HepG2 (cell line): ENCODE measurements around the gene POLR2H. TPM values are rescaled to one million over a fixed set of nuclear protein-coding genes. Genes with fewer than 3 reads are reported as not detected.

Source experiments
- AGO2 ChIP-seq: fragments of 200-400 bp; formaldehyde crosslinking; optimal IDR thresholded peaks from 2 replicates; pipeline ENCODE3; 2017; ENCODE audit warnings: mild to moderate bottlenecking, low read depth, low read length, moderate library complexity
- ASH2L ChIP-seq: fragments of 300-600, 200-600 bp; sonication (generic); IDR thresholded peaks from 2 replicates; pipeline ENCODE4 v1.7.0; 2017; ENCODE audit warnings: low read depth, mild to moderate bottlenecking, moderate library complexity, mixed read lengths, low read length; ENCODE audit not compliant: insufficient read length
- ELF1 ChIP-seq: sonication (generic); formaldehyde crosslinking; IDR thresholded peaks from 2 replicates; pipeline ENCODE4 v1.4.0; 2020; ENCODE audit warnings: missing genetic modification reagents
- FOXJ3 ChIP-seq: sonication (generic); formaldehyde crosslinking; IDR thresholded peaks from 2 replicates; pipeline ENCODE4 v1.4.0; 2020; ENCODE audit warnings: missing genetic modification reagents, mild to moderate bottlenecking, borderline replicate concordance
- GATAD2A ChIP-seq: IDR thresholded peaks from 2 replicates; pipeline ENCODE4 v1.6.1; 2016
- HOXA5 ChIP-seq: sonication (generic); formaldehyde crosslinking; IDR thresholded peaks from 2 replicates; pipeline ENCODE4 v1.4.0; 2020; ENCODE audit warnings: missing genetic modification reagents
- KAT2B ChIP-seq: fragments of 150-350 bp; IDR thresholded peaks from 2 replicates; pipeline ENCODE4 v1.6.1; 2014; ENCODE audit warnings: low read depth, low read length, borderline replicate concordance
- KDM2A ChIP-seq: sonication (generic); formaldehyde crosslinking; IDR thresholded peaks from 2 replicates; pipeline ENCODE4 v1.4.0; 2020; ENCODE audit warnings: low read depth, missing genetic modification reagents, borderline replicate concordance
- MTF1 ChIP-seq: sonication (generic); formaldehyde crosslinking; IDR thresholded peaks from 2 replicates; pipeline ENCODE4 v1.5.0; 2020; ENCODE audit warnings: missing genetic modification reagents
- MXI1 ChIP-seq: IDR thresholded peaks from 3 replicates; pipeline ENCODE4 v1.6.1; 2012; ENCODE audit warnings: low read depth, low read length, inconsistent platforms, borderline replicate concordance
- NONO ChIP-seq, 2 experiments: fragments of 450-650 bp in 1 of 2; sonication (generic) in 1 of 2; formaldehyde crosslinking in 1 of 2; IDR thresholded peaks in 1 of 2; conservative IDR thresholded peaks in 1 of 2; 2 replicates each; pipeline versions ENCODE4 v1.6.1 to v1.8.0; 2017 to 2022; ENCODE audit warnings: mild to moderate bottlenecking in 1 of 2, missing genetic modification reagents in 1 of 2, moderate library complexity in 1 of 2
- NR2F1 ChIP-seq, 2 experiments: fragments of 450-650 bp in 1 of 2; formaldehyde crosslinking in 1 of 2; IDR thresholded peaks; 2 replicates each; pipeline versions ENCODE4 v1.5.0 to v1.6.1; 2016 to 2020; ENCODE audit warnings: mild to moderate bottlenecking in 1 of 2, missing compliant biosample characterization in 1 of 2, missing genetic modification reagents in 1 of 2, moderate library complexity in 1 of 2
- PHF20 ChIP-seq: sonication (generic); formaldehyde crosslinking; IDR thresholded peaks from 2 replicates; pipeline ENCODE4 v1.5.0; 2020; ENCODE audit warnings: mild to moderate bottlenecking, missing genetic modification reagents
- SP2 ChIP-seq: sonication (generic); formaldehyde crosslinking; IDR thresholded peaks from 2 replicates; pipeline ENCODE4 v1.5.1; 2020; ENCODE audit warnings: mild to moderate bottlenecking, missing genetic modification reagents
- SRF ChIP-seq: IDR thresholded peaks from 2 replicates; pipeline ENCODE4 v1.6.1; 2011; ENCODE audit warnings: mild to moderate bottlenecking, low read depth, low read length, moderate library complexity
- TBL1XR1 ChIP-seq: fragments of 150-350 bp; IDR thresholded peaks from 2 replicates; pipeline ENCODE4 v1.6.1; 2014; ENCODE audit warnings: borderline replicate concordance, low read length; ENCODE audit not compliant: partially characterized antibody
- TSC22D2 ChIP-seq: sonication (generic); formaldehyde crosslinking; IDR thresholded peaks from 2 replicates; pipeline ENCODE4 v1.5.1; 2020; ENCODE audit warnings: missing genetic modification reagents, mild to moderate bottlenecking, borderline replicate concordance
- ZBTB1 ChIP-seq: sonication (generic); formaldehyde crosslinking; IDR thresholded peaks from 2 replicates; pipeline ENCODE4 v1.4.0; 2020; ENCODE audit warnings: missing genetic modification reagents, borderline replicate concordance
- ZBTB7A ChIP-seq: sonication (generic); formaldehyde crosslinking; IDR thresholded peaks from 2 replicates; pipeline ENCODE4 v1.8.0; 2022; ENCODE audit warnings: mild to moderate bottlenecking, missing genetic modification reagents
- ZNF296 ChIP-seq: sonication (generic); formaldehyde crosslinking; conservative IDR thresholded peaks from 2 replicates; pipeline ENCODE4 v1.5.0; 2020; ENCODE audit warnings: mild to moderate bottlenecking, missing genetic modification reagents
- ZNF33A ChIP-seq: sonication (generic); formaldehyde crosslinking; IDR thresholded peaks from 2 replicates; pipeline ENCODE4 v1.5.1; 2020; ENCODE audit warnings: missing genetic modification reagents, mild to moderate bottlenecking, moderate library complexity, borderline replicate concordance
- ZNF563 ChIP-seq: sonication (generic); formaldehyde crosslinking; IDR thresholded peaks from 2 replicates; pipeline ENCODE4 v1.8.0; 2022; ENCODE audit warnings: mild to moderate bottlenecking, moderate library complexity, missing genetic modification reagents
- polyA plus RNA-seq, 8 experiments: library from polyadenylated mRNA; depleted of rRNA in 3 of 8; stranded (reverse) in 7 of 8; unstranded in 1 of 8; fragments of >200 nt; fragmentation: Illumina TruSeq in 4 of 8; extraction: Trizol in 4 of 8; gene quantifications; 2 replicates each; pipeline versions ENCODE4 v1.2.1 to v1.2.3, GENCODE V29; 2011 to 2016; ENCODE audit warnings: low read depth in 4 of 8, missing spikeins in 1 of 8, mixed read lengths in 1 of 8; ENCODE audit not compliant: insufficient read depth in 1 of 8
- total RNA-seq, 5 experiments: library from RNA; depleted of rRNA; stranded (reverse); fragments of >200 nt; fragmentation: Illumina TruSeq; extraction: Trizol; gene quantifications; 2 replicates each; pipeline ENCODE4 v1.2.3, GENCODE V29; 2016; ENCODE audit warnings: low read depth in 1 of 5
- TF ChIP-seq, protein P1 (sequence below): IDR thresholded peaks from 2 replicates; pipeline ENCODE4 v1.6.1; 2012; ENCODE audit warnings: inconsistent platforms
- TF ChIP-seq, protein P2 (sequence below): sonication (generic); formaldehyde crosslinking; IDR thresholded peaks from 2 replicates; pipeline ENCODE4 v1.8.1; 2022; ENCODE audit warnings: mild to moderate bottlenecking, missing genetic modification reagents
- TF ChIP-seq, protein P3 (sequence below): sonication (generic); formaldehyde crosslinking; IDR thresholded peaks from 2 replicates; pipeline ENCODE4 v1.5.1; 2020; ENCODE audit warnings: missing genetic modification reagents, mild to moderate bottlenecking, borderline replicate concordance
- TF ChIP-seq, protein P4 (sequence below): IDR thresholded peaks from 2 replicates; pipeline ENCODE4 v1.6.1; 2016; ENCODE audit warnings: control low read depth
- TF ChIP-seq, protein P5 (sequence below): sonication (generic); formaldehyde crosslinking; IDR thresholded peaks from 2 replicates; pipeline ENCODE4 v1.8.1; 2023; ENCODE audit warnings: mild to moderate bottlenecking, moderate library complexity, missing genetic modification reagents

Gene POLR2H
- total and polyA plus RNA-seq, 2 of the 13 experiments (the other 11 are each of a cell fraction or from before 2014, with no cell fraction given) = 118 to 194 TPM

DNA sequence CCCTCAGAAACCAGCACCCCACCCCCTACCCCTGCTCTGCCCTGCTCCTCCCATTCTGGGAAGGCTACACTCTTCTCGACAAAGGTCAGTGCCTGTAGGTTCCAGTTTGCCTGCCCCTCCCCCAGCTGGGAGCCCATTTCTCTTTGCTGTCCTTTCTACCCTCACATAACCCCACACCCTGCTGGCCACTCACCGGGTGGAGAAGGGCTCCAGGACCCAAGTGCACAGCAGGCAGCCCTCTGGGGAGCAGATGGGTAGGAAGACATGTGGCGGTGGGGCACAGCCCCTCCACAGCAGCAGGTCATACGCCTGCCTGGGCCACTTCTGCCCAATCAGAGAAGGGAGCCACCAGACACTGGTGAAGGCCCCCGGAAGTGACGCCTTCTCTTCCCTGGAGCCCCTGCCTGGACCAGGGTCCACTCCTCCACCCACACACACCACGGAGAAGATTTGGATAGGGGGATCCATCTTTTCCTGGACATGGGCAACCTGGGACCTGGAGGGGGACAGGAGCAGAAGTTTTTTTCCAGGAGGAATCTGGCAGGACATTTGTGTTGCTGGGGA lies 16.5 kb downstream of the POLR2H start, which contains the start of gene THPO (continued):
- TF ChIP-seq ZNF296 = no peak
- peak; percentile 21 to 22; a peak in 1 of 4 replicates for TF ChIP-seq NR2F1 (CRISPR knock-in tag; IDR thresholded peaks at IDR 0.05)
- peak; percentile 72 for TF ChIP-seq PHF20
- TF ChIP-seq KDM2A (CRISPR knock-in tag) = peak; percentile 64
- TF ChIP-seq ZNF33A (CRISPR knock-in tag) = no peak
- TF ChIP-seq ZBTB7A = 0 out of 2 replicates have a peak, but pooled peaks have one; percentile 71
- TF ChIP-seq, protein P1, sequence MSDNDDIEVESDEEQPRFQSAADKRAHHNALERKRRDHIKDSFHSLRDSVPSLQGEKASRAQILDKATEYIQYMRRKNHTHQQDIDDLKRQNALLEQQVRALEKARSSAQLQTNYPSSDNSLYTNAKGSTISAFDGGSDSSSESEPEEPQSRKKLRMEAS = peak; percentile 95
- TF ChIP-seq FOXJ3 (CRISPR knock-in tag) = no peak
- TF ChIP-seq KAT2B = no peak
- no peak for TF ChIP-seq NONO (IDR thresholded peaks at IDR 0.05)
- TF ChIP-seq NONO (CRISPR knock-in tag; conservative IDR thresholded peaks at IDR 0.05) = peak; percentile 51; the same call in 1 of the 2 replicates
- TF ChIP-seq ASH2L = peak; percentile 63
- no peak for TF ChIP-seq AGO2
- TF ChIP-seq, protein P2, sequence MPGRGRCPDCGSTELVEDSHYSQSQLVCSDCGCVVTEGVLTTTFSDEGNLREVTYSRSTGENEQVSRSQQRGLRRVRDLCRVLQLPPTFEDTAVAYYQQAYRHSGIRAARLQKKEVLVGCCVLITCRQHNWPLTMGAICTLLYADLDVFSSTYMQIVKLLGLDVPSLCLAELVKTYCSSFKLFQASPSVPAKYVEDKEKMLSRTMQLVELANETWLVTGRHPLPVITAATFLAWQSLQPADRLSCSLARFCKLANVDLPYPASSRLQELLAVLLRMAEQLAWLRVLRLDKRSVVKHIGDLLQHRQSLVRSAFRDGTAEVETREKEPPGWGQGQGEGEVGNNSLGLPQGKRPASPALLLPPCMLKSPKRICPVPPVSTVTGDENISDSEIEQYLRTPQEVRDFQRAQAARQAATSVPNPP (CRISPR knock-in tag) = no peak
- TF ChIP-seq MXI1 = peak; percentile 97; the same call in 2 of the 3 replicates
- TF ChIP-seq, protein P3, sequence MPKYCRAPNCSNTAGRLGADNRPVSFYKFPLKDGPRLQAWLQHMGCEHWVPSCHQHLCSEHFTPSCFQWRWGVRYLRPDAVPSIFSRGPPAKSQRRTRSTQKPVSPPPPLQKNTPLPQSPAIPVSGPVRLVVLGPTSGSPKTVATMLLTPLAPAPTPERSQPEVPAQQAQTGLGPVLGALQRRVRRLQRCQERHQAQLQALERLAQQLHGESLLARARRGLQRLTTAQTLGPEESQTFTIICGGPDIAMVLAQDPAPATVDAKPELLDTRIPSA = no peak
- no peak for TF ChIP-seq TBL1XR1
- TF ChIP-seq, protein P4, sequence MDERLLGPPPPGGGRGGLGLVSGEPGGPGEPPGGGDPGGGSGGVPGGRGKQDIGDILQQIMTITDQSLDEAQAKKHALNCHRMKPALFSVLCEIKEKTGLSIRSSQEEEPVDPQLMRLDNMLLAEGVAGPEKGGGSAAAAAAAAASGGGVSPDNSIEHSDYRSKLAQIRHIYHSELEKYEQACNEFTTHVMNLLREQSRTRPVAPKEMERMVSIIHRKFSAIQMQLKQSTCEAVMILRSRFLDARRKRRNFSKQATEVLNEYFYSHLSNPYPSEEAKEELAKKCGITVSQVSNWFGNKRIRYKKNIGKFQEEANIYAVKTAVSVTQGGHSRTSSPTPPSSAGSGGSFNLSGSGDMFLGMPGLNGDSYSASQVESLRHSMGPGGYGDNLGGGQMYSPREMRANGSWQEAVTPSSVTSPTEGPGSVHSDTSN = no peak
- no peak for TF ChIP-seq ZNF563 (CRISPR knock-in tag)
- peak; percentile 76 for TF ChIP-seq HOXA5 (CRISPR knock-in tag)
- TF ChIP-seq SP2 (CRISPR knock-in tag) = peak; percentile 73
- TF ChIP-seq ZBTB1 (CRISPR knock-in tag) = no peak
- no peak for TF ChIP-seq SRF
- TF ChIP-seq, protein P5, sequence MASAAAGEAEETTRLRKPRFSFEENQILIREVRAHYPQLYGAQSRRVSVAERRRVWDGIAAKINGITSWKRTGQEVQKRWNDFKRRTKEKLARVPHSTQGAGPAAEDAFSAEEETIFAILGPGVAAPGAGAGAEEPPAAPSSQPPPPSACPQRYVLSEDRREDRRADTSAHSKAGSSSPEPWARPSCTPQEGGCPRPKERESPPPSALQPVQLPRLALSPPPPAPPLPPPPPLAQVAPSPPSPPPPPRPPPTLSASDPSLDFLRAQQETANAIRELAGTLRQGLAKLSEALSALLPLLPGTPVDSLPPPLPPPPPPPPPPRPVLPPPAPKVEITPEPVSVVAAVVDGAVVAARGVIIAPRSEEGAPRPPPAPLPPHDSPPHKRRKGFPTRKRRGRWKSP (CRISPR knock-in tag) = peak; percentile 75; the same call in 1 of the 2 replicates
- no peak for TF ChIP-seq MTF1 (CRISPR knock-in tag)
- TF ChIP-seq TSC22D2 (CRISPR knock-in tag) = no peak
- 0 out of 2 replicates have a peak, but pooled peaks have one; percentile 22 for TF ChIP-seq GATAD2A
- peak; percentile 69 for TF ChIP-seq ELF1 (CRISPR knock-in tag)
